GM23248 (cell line): Measurements from ENCODE around the gene LPIN1. TPM values are rescaled to one million over a fixed set of nuclear protein-coding genes. Genes with fewer than 3 reads are reported as not detected.

Experiments used
- DNase-seq: peaks from one replicate; pipeline ENCODE4 v3.0.0-alpha.2; 2015
- H2AFZ ChIP-seq: fragments of 200-600 bp; sonication (generic); 2 replicates; pipeline ENCODE4 v1.6.1; 2016; ENCODE audit warnings: antibody characterized with exemption
- H3F3A ChIP-seq: fragments of 200-600 bp; sonication (generic); 2 replicates; pipeline ENCODE4 v1.6.1; 2016; ENCODE audit warnings: mild to moderate bottlenecking, antibody characterized with exemption, mixed run types; ENCODE audit not compliant: insufficient read depth
- H3K27ac ChIP-seq: fragments of 200-600 bp; sonication (generic); 2 replicates; pipeline ENCODE4 v1.5.1; 2016; ENCODE audit warnings: mild to moderate bottlenecking
- H3K27me3 ChIP-seq: fragments of 200-600 bp; sonication (generic); replicated peaks from 2 replicates; pipeline ENCODE4 v1.6.1; 2016; ENCODE audit warnings: mild to moderate bottlenecking; ENCODE audit not compliant: insufficient read depth
- H3K36me3 ChIP-seq: fragments of 200-600 bp; sonication (generic); 2 replicates; pipeline ENCODE4 v1.6.1; 2016; ENCODE audit warnings: low read depth, mild to moderate bottlenecking
- H3K4me1 ChIP-seq: fragments of 200-600 bp; sonication (generic); 2 replicates; pipeline ENCODE4 v1.6.1; 2016; ENCODE audit warnings: mild to moderate bottlenecking; ENCODE audit not compliant: insufficient read depth
- H3K4me2 ChIP-seq: fragments of 200-600 bp; sonication (generic); one replicate; pipeline ENCODE4 v1.6.1; 2016; ENCODE audit warnings: mild to moderate bottlenecking; ENCODE audit not compliant: unreplicated experiment
- H3K4me3 ChIP-seq: fragments of 200-600 bp; sonication (generic); 2 replicates; pipeline ENCODE4 v1.5.1; 2016; ENCODE audit warnings: mild to moderate bottlenecking
- H3K79me2 ChIP-seq: fragments of 200-600 bp; sonication (generic); 2 replicates; pipeline ENCODE4 v1.6.1; 2016; ENCODE audit warnings: mild to moderate bottlenecking; ENCODE audit not compliant: insufficient read depth
- H3K9ac ChIP-seq: fragments of 200-600 bp; sonication (generic); 2 replicates; pipeline ENCODE4 v1.6.1; 2016; ENCODE audit warnings: mild to moderate bottlenecking
- H3K9me2 ChIP-seq: fragments of 200-600 bp; sonication (generic); 2 replicates; pipeline ENCODE4 v1.6.1; 2016; ENCODE audit warnings: mixed run types, mild to moderate bottlenecking, moderate library complexity; ENCODE audit not compliant: insufficient read depth
- H3K9me3 ChIP-seq: fragments of 200-600 bp; sonication (generic); one replicate; pipeline ENCODE4 v1.6.1; 2017; ENCODE audit warnings: low read depth
- H4K20me1 ChIP-seq: fragments of 200-600 bp; sonication (generic); 2 replicates; pipeline ENCODE4 v1.6.0; 2016; ENCODE audit not compliant: insufficient read depth
- EZH2 ChIP-seq: fragments of 200-600 bp; sonication (generic); IDR thresholded peaks from 2 replicates; pipeline ENCODE4 v1.6.1; 2018; ENCODE audit warnings: antibody characterized with exemption, mild to moderate bottlenecking; ENCODE audit not compliant: insufficient read depth, poor library complexity, severe bottlenecking
- EZH2phosphoT487 ChIP-seq: fragments of 200-600 bp; sonication (generic); IDR thresholded peaks from 2 replicates; pipeline ENCODE4 v1.6.1; 2018; ENCODE audit warnings: antibody characterized with exemption, moderate library complexity, mild to moderate bottlenecking, low read depth; ENCODE audit not compliant: insufficient read depth
- WGBS, 2 experiments: methylation state at CpG; one replicate each; pipeline ENCODE4 v1.1.6; 2015 to 2017; ENCODE audit warnings: low lambda C conversion rate in 2 of 2, low coverage in 1 of 2; ENCODE audit errors: missing lambda C conversion rate in 2 of 2; 5-methylcytosine and 5-hydroxymethylcytosine counted together
- in situ Hi-C: fragments of 300-500 bp; cut with MboI; formaldehyde crosslinking; loops from 2 replicates; pipeline ENCODE4 v1.15.0; 2020
- polyA plus RNA-seq: library from polyadenylated mRNA; unstranded; fragments of >200 nt; fragmentation: Nextera tagmentation; extraction: Ambion mirVana; gene quantifications from 2 replicates; pipeline ENCODE4 v1.2.1, GENCODE V29; 2016
- total RNA-seq: library from RNA; depleted of rRNA; stranded (reverse); fragments of >200 nt; shearing (Covaris generic); gene quantifications from 2 replicates; pipeline ENCODE4 v1.2.3, GENCODE V29; 2014

The LPIN1 gene
- total and polyA plus RNA-seq, 2 experiments from 2014 or later = 11.2 to 12.6 TPM

DNA sequence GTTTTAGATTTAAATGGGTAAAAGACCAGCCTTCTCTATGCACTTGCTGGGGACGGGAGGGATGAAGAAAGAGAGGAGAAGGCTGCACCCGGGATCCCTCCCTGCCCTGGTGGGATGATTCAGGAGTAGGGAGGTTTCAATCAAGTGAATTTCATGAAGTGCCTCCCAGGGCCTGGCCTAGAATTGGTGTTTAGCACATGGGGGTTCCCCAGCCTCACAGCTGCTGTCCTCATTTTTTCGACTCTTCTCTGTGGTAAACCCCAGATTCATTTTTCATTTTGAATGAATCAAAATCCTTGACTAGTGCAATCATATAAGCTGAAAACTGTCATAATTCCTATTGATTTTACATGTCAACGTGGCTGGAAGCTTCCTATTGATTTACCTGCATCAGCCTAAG lies 81.1 kb downstream of the LPIN1 start:
- H3K4me2 ChIP-seq = no peak overlapping the region
- H3K36me3 ChIP-seq = no peaks in the 10 kb centered on the region; the same call in 1 of the 2 replicates
- H3K4me1 ChIP-seq = peaks cover 22% of the 10 kb centered on the region
- no peaks in the 10 kb centered on the region for H3K9me2 ChIP-seq
- H3K79me2 ChIP-seq = no peaks in the 10 kb centered on the region
- H3K27me3 ChIP-seq = no peaks in the 10 kb centered on the region
- H3K9me3 ChIP-seq = no peaks in the 10 kb centered on the region
- TF ChIP-seq EZH2 (no peak), EZH2phosphoT487 (no peak)
- 71 to 73% methylated on average over 4 of the region's 4 CpGs for WGBS, 2 experiments
- peaks cover 28% of the 10 kb centered on the region for H3F3A ChIP-seq
- H3K4me3 ChIP-seq = no peak overlapping the region
- H4K20me1 ChIP-seq = no peaks in the 10 kb centered on the region
- H3K9ac ChIP-seq = no peak overlapping the region
- no peak overlapping the region for H2AFZ ChIP-seq
- no peak overlapping the region for H3K27ac ChIP-seq
- in situ Hi-C loops = loop anchor here (25.0 kb wide), 1 partner anchor 1185 kb away; no protein-coding TSS in a partner anchor
- no peak for DNase-seq

DNA sequence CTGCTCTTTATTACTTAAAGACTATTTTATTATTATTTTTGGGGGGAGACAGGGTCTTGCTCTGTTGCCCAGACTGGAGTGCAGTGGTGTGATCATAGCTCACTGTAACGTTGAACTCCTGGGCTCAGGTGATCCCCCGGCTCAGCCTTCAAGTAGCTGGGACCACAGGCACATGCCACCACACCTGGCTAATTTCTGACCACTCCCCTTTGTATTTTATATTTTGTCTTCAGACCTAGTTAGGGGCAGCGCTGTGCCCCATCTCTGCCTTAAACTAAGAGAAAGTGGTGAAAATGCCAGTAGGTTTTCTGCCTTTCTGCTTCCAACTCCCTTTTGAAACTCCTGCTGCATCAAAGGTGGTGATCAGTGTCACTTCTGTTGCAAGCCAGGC lies 82.5 kb downstream of the LPIN1 start:
- Histone ChIP-seq H3K4me3 (no peak overlapping the region), H3K9me3 (no peaks in the 10 kb centered on the region), H3K9ac (no peak overlapping the region), H3K27me3 (no peaks in the 10 kb centered on the region), H3K4me1 (peaks cover 32% of the 10 kb centered on the region), H4K20me1 (no peaks in the 10 kb centered on the region), H2AFZ (0 out of 2 replicates have a peak overlapping the region, but pooled peaks have one; percentile 58), H3K9me2 (no peaks in the 10 kb centered on the region), H3F3A (peaks cover 41% of the 10 kb centered on the region), H3K36me3 (no peaks in the 10 kb centered on the region; the same call in 1 of the 2 replicates), H3K4me2 (peak overlapping the region; percentile 91), H3K27ac (no peak overlapping the region), H3K79me2 (no peaks in the 10 kb centered on the region)
- WGBS, 2 experiments = 90 to 96% methylated on average over 3 of the region's 3 CpGs
- in situ Hi-C loops = loop anchor here (25.0 kb wide), 1 partner anchor 1183 kb away; no protein-coding TSS in a partner anchor
- no peak for DNase-seq
- TF ChIP-seq EZH2 (no peak), EZH2phosphoT487 (no peak)

DNA sequence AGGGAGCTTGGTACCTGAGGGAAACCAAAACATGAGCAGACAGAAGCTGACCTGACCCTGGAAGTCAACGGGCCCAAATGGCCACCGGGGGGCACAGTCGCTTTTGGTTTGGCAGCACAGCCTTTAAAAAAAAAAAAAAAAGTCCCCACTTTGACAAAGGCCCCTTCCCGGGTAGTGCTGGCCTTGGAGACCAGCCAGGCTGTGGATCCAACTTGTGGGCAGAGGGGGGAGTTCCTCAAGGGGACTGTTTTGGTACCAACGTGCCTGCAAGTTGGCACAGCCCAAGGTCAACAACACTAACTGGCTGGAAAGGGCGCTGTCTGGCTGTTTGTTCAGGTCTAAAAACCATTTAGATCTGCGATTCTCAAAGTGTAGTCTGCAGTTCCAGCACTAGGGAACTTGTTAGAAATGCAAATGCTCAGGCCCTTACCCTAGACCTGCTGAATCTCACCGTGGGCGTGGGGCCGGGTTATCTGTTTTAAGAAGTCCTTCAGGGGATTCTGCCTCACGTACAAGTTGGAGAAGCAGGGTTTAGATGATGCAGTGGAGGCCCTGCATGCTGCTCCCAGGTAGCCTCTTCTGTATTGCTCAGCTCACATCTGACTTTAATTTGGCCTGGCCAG lies 83.0 kb downstream of the LPIN1 start:
- peak; percentile 58 for DNase-seq
- H3K4me3 ChIP-seq = peak overlapping the region; percentile 67
- H3K9me2 ChIP-seq = no peaks in the 10 kb centered on the region
- H3K36me3 ChIP-seq = no peaks in the 10 kb centered on the region; the same call in 1 of the 2 replicates
- H3K27me3 ChIP-seq = no peaks in the 10 kb centered on the region
- 27 to 36% methylated on average over 11 of the region's 11 CpGs for WGBS, 2 experiments
- H3K4me1 ChIP-seq = peaks cover 37% of the 10 kb centered on the region
- TF ChIP-seq EZH2phosphoT487 = no peak
- no peak for TF ChIP-seq EZH2
- in situ Hi-C loops = loop anchor here (25.0 kb wide), 1 partner anchor 1183 kb away; no protein-coding TSS in a partner anchor
- no peaks in the 10 kb centered on the region for H3K79me2 ChIP-seq
- no peaks in the 10 kb centered on the region for H4K20me1 ChIP-seq
- peak overlapping the region; percentile 58 for H2AFZ ChIP-seq
- peak overlapping the region; percentile 39 for H3K9ac ChIP-seq
- H3K4me2 ChIP-seq = peak overlapping the region; percentile 91
- peaks cover 46% of the 10 kb centered on the region for H3F3A ChIP-seq
- peak overlapping the region; percentile 64 for H3K27ac ChIP-seq
- H3K9me3 ChIP-seq = no peaks in the 10 kb centered on the region

DNA sequence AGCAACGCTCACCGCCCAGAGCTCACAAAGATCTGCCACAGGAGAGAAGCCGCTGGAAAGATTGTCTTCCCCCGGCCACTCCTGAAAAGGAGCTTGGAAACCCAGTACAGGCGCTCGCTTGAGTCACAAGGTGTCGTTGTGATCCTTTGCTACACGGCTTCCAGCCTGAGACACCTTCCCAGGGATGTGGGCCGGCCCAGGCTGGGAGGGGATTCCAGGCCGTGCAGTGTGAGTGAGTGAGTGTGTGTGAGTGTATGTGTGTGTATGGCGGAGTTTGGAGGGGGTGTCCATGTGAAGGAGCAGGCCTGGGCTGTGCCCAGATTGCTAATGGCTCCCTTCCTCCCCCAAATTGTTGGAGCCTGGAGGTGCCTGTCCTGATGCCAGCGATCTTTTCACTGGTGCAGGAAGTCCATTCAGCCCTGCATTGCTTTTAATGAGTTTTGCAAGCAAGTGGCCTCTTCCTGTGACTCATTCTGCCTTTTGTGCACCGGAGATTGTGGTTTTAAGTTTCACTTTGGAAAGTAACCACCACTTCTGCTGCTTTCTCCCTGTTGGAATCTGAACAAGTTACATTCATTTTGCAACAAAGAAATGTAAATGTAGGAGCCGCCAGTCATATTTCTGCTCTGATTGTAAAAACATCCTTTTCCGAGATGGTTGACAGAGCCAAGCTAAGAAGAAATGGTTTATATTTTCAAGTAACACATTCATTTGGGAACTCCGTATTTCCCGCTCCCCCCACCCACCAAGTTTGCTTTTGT lies 83.7 kb downstream of the LPIN1 start:
- H3K4me3 ChIP-seq = peak overlapping the region; percentile 67
- in situ Hi-C loops = loop anchor here (10.0 to 25.0 kb wide), 2 partner anchors 885 to 1182 kb away; partner anchors contain the start of gene TRIB2

More for the DNA sequence above, 83.7 kb downstream of the LPIN1 start:
- H2AFZ ChIP-seq = peak overlapping the region; percentile 58
- H3F3A ChIP-seq = peaks cover 46% of the 10 kb centered on the region
- TF ChIP-seq EZH2phosphoT487 = 0 out of 2 replicates have a peak, but pooled peaks have one; percentile 69
- TF ChIP-seq EZH2 = no peak
- peaks cover 38% of the 10 kb centered on the region for H3K4me1 ChIP-seq
- H4K20me1 ChIP-seq = no peaks in the 10 kb centered on the region
- WGBS, 2 experiments = 0 to 2% methylated on average over 17 of the region's 17 CpGs
- no peaks in the 10 kb centered on the region for H3K9me2 ChIP-seq
- peak; percentile 97 for DNase-seq
- H3K27ac ChIP-seq = peak overlapping the region; percentile 64
- no peaks in the 10 kb centered on the region for H3K9me3 ChIP-seq
- H3K4me2 ChIP-seq = peak overlapping the region; percentile 91
- H3K36me3 ChIP-seq = no peaks in the 10 kb centered on the region; the same call in 1 of the 2 replicates
- no peaks in the 10 kb centered on the region for H3K27me3 ChIP-seq
- no peaks in the 10 kb centered on the region for H3K79me2 ChIP-seq
- H3K9ac ChIP-seq = peak overlapping the region; percentile 58
